ENCODE results near the gene MMP2.

Gene MMP2

DNA sequence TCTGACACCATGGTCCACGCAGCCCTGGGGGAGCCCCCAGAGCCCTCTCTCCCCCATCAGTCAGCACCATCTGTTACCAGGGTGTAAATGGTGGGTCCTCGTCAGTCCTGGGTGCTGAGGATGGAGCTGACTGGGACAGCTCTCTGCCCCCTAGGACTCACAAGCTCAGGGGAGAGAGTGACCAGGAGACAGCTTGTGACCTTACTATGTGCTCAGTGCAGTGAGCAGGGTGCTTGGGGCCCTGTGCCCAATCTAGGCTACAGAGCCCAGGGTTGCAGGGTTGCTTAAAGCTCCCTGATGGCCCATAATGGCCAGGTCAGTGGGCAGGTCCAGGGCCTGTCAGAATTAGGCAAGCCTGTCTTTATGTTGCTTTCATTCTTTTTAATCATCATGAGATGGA lies 11.3 kb downstream of the MMP2 start:
- H2BK15ac ChIP-seq (replicated peaks; ENCODE audit: low read depth) = no peak overlapping the region
- no peak overlapping the region for H3K27ac ChIP-seq (ENCODE audit: low read depth, low read length)
- WGBS (ENCODE audit: extremely low coverage, insufficient coverage, low lambda C conversion rate) = no CpG with 5 or more reads among the region's 2 CpGs

DNA sequence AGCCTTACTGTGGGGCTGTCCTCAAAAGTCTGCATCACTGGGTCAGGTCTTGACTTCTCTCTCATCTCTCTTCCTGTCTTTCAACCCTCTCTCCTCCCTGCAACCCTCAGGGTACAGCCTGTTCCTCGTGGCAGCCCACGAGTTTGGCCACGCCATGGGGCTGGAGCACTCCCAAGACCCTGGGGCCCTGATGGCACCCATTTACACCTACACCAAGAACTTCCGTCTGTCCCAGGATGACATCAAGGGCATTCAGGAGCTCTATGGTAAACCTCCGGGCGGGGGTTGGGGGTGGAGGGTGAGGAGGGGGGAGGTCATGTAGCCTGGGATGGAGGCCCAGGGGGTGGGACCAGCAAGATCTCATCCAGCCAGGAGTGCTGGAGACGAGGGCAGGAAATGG lies 12.7 kb downstream of the MMP2 start:
- Histone ChIP-seq H3K4me3 (ENCODE audit: low read length) (no peak overlapping the region), H4K8ac (ENCODE audit: low read depth, low read length) (no peak overlapping the region), H3K27ac (ENCODE audit: low read depth, low read length) (no peak overlapping the region), H3K79me2 (ENCODE audit: control insufficient read depth, insufficient read depth, low read length) (no peaks in the 10 kb centered on the region), H3K9ac (ENCODE audit: low read length) (no peak overlapping the region), H2BK15ac (replicated peaks; ENCODE audit: low read depth) (no peak overlapping the region), H3K36me3 (ENCODE audit: control insufficient read depth, insufficient read depth, low read length) (peaks cover 25% of the 10 kb centered on the region), H3K56ac (ENCODE audit: low read length) (no peak overlapping the region), H3K27me3 (ENCODE audit: insufficient read depth, low read length, poor library complexity) (no peaks in the 10 kb centered on the region), H2BK120ac (ENCODE audit: low read depth, low read length) (no peak overlapping the region), H2AK5ac (ENCODE audit: low read length) (no peak overlapping the region), H2BK5ac (ENCODE audit: low read length) (no peak overlapping the region), H3K4ac (ENCODE audit: low read depth, low read length) (no peak overlapping the region), H3K79me1 (ENCODE audit: low read length) (no peaks in the 10 kb centered on the region), H4K5ac (ENCODE audit: low read length) (no peak overlapping the region), H3K23ac (ENCODE audit: low read length) (no peak overlapping the region), H3K4me1 (ENCODE audit: control insufficient read depth, low read depth, low read length) (peaks cover 4% of the 10 kb centered on the region), H3K4me2 (ENCODE audit: low read length) (no peak overlapping the region), H3K18ac (ENCODE audit: low read length) (no peak overlapping the region)
- WGBS (ENCODE audit: extremely low coverage, insufficient coverage, low lambda C conversion rate) = no CpG with 5 or more reads among the region's 7 CpGs
- peak; percentile 51 for DNase-seq

More for the DNA sequence above, 11.3 kb downstream of the MMP2 start:
- Histone ChIP-seq H3K4me3 (ENCODE audit: low read length) (no peak overlapping the region), H3K4me1 (ENCODE audit: control insufficient read depth, low read depth, low read length) (no peaks in the 10 kb centered on the region), H3K56ac (ENCODE audit: low read length) (no peak overlapping the region), H3K79me2 (ENCODE audit: control insufficient read depth, insufficient read depth, low read length) (no peaks in the 10 kb centered on the region), H4K5ac (ENCODE audit: low read length) (no peak overlapping the region), H2AK5ac (ENCODE audit: low read length) (no peak overlapping the region), H3K36me3 (ENCODE audit: control insufficient read depth, insufficient read depth, low read length) (peaks cover 22% of the 10 kb centered on the region), H3K23ac (ENCODE audit: low read length) (no peak overlapping the region), H3K27me3 (ENCODE audit: insufficient read depth, low read length, poor library complexity) (no peaks in the 10 kb centered on the region), H2BK120ac (ENCODE audit: low read depth, low read length) (no peak overlapping the region), H3K4ac (ENCODE audit: low read depth, low read length) (no peak overlapping the region), H3K18ac (ENCODE audit: low read length) (no peak overlapping the region), H3K4me2 (ENCODE audit: low read length) (no peak overlapping the region), H3K79me1 (ENCODE audit: low read length) (no peaks in the 10 kb centered on the region), H4K8ac (ENCODE audit: low read depth, low read length) (no peak overlapping the region), H2BK5ac (ENCODE audit: low read length) (no peak overlapping the region), H3K9ac (ENCODE audit: low read length) (no peak overlapping the region)
- DNase-seq = no peak

DNA sequence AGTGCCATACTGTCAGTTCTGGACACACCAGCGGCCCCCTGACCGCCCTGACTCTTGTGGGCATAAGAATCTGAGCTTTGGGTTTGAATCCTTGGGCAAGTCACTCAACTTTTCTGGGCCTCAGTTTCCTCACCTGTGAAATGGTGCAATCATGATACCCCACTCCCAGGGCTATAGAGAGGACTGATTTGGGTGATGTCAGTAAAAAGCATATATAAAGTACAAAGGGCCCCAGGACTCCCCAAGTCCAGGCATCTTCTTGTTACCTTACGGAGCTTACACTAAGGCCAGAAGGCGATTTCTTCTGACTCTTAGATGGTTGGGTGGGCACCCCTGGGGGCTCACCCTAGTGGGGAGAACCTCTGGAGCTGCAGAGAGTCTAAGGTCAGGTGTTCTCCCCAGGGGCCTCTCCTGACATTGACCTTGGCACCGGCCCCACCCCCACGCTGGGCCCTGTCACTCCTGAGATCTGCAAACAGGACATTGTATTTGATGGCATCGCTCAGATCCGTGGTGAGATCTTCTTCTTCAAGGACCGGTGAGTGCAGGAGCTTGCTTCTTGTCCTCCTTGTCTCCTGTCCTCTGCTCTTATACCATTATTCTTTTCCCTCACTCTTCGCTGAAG lies 13.9 kb downstream of the MMP2 start:
- no peaks in the 10 kb centered on the region for H3K27me3 ChIP-seq (ENCODE audit: insufficient read depth, low read length, poor library complexity)
- no CpG with 5 or more reads among the region's 10 CpGs for WGBS (ENCODE audit: extremely low coverage, insufficient coverage, low lambda C conversion rate)
- no peak overlapping the region for H3K4me2 ChIP-seq (ENCODE audit: low read length)
- H3K4me1 ChIP-seq (ENCODE audit: control insufficient read depth, low read depth, low read length) = peaks cover 4% of the 10 kb centered on the region
- H2BK5ac ChIP-seq (ENCODE audit: low read length) = no peak overlapping the region
- H3K23ac ChIP-seq (ENCODE audit: low read length) = no peak overlapping the region
- H3K9ac ChIP-seq (ENCODE audit: low read length) = no peak overlapping the region
- no peak overlapping the region for H3K4ac ChIP-seq (ENCODE audit: low read depth, low read length)
- no peak overlapping the region for H3K27ac ChIP-seq (ENCODE audit: low read depth, low read length)
- H3K79me1 ChIP-seq (ENCODE audit: low read length) = no peaks in the 10 kb centered on the region
- no peak overlapping the region for H3K56ac ChIP-seq (ENCODE audit: low read length)
- H3K36me3 ChIP-seq (ENCODE audit: control insufficient read depth, insufficient read depth, low read length) = peaks cover 25% of the 10 kb centered on the region
- DNase-seq = no peak
- no peak overlapping the region for H2BK120ac ChIP-seq (ENCODE audit: low read depth, low read length)
- no peak overlapping the region for H3K18ac ChIP-seq (ENCODE audit: low read length)
- no peak overlapping the region for H2AK5ac ChIP-seq (ENCODE audit: low read length)
- no peaks in the 10 kb centered on the region for H3K79me2 ChIP-seq (ENCODE audit: control insufficient read depth, insufficient read depth, low read length)
- no peak overlapping the region for H3K4me3 ChIP-seq (ENCODE audit: low read length)
- H2BK15ac ChIP-seq (replicated peaks; ENCODE audit: low read depth) = no peak overlapping the region
- no peak overlapping the region for H4K8ac ChIP-seq (ENCODE audit: low read depth, low read length)
- H4K5ac ChIP-seq (ENCODE audit: low read length) = no peak overlapping the region

DNA sequence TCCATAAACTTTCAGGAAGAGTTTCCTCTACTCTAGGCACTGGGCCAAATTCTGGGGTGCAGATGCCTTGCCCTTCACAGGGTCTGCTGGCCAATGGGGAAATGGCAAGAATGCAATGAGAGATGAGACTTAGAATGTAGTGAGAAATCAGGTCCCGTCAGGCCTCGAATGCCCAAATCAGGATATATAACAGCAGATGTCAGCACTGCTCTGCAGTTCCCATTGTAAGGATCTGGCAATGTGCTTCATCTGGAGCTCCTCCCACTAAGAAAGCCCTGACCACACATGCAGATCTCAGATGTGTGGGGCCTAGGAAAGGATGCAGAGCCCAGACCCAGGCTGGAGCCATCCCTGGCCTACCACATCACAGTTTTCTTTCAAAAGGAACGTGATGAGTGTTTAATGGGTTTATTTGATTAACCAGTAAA lies 16.0 kb downstream of the MMP2 start:
- WGBS (ENCODE audit: extremely low coverage, insufficient coverage, low lambda C conversion rate) = no CpG with 5 or more reads among the region's 3 CpGs
- no peak overlapping the region for H3K27ac ChIP-seq (ENCODE audit: low read depth, low read length)
- no peak overlapping the region for H2BK120ac ChIP-seq (ENCODE audit: low read depth, low read length)
- no peak overlapping the region for H4K5ac ChIP-seq (ENCODE audit: low read length)
- no peak overlapping the region for H3K18ac ChIP-seq (ENCODE audit: low read length)
- H3K4ac ChIP-seq (ENCODE audit: low read depth, low read length) = no peak overlapping the region
- peaks cover 28% of the 10 kb centered on the region for H3K36me3 ChIP-seq (ENCODE audit: control insufficient read depth, insufficient read depth, low read length)
- H3K56ac ChIP-seq (ENCODE audit: low read length) = no peak overlapping the region
- no peak overlapping the region for H3K4me3 ChIP-seq (ENCODE audit: low read length)
- no peak overlapping the region for H3K23ac ChIP-seq (ENCODE audit: low read length)
- H4K8ac ChIP-seq (ENCODE audit: low read depth, low read length) = no peak overlapping the region
- H3K4me1 ChIP-seq (ENCODE audit: control insufficient read depth, low read depth, low read length) = peaks cover 4% of the 10 kb centered on the region
- no peak overlapping the region for H2AK5ac ChIP-seq (ENCODE audit: low read length)
- no peaks in the 10 kb centered on the region for H3K79me2 ChIP-seq (ENCODE audit: control insufficient read depth, insufficient read depth, low read length)
- H3K79me1 ChIP-seq (ENCODE audit: low read length) = no peaks in the 10 kb centered on the region
- no peak overlapping the region for H2BK5ac ChIP-seq (ENCODE audit: low read length)
- no peak overlapping the region for H2BK15ac ChIP-seq (replicated peaks; ENCODE audit: low read depth)
- no peak overlapping the region for H3K9ac ChIP-seq (ENCODE audit: low read length)
- DNase-seq = peak; percentile 66
- H3K4me2 ChIP-seq (ENCODE audit: low read length) = no peak overlapping the region
- H3K27me3 ChIP-seq (ENCODE audit: insufficient read depth, low read length, poor library complexity) = no peaks in the 10 kb centered on the region

DNA sequence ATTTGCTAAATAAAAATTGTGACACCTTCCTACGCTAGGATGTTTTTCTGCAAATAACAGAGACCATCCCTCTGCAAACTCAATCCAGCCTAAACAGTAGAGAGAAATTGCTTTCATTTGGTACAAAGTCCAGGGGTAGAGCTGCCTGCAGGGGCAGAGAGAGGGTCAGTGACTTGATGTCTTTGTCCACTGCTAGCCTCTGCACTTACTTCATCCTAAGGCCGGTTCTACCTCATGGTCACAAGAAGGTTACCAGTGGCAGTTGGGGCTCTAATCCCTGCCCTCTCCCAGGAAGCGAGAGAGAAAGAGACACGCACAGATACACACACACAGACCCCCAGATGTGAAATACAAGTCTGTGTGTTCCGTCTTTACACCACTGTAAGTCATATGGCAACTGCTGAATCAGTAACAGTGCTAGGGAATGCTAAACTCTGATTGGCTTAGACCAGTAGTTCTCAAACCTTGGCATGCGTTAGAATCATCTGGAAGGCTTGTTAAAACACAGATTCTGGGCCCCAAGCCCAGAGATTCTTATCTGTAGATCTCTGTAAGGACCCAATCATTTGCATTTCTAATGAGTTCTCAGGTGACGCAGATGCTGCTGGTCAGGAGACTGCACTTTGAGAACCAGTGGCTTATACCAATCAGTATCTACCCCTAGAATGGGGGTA lies 16.8 kb downstream of the MMP2 start:
- H3K18ac ChIP-seq (ENCODE audit: low read length) = no peak overlapping the region
- H3K4me1 ChIP-seq (ENCODE audit: control insufficient read depth, low read depth, low read length) = peaks cover 4% of the 10 kb centered on the region
- no peak overlapping the region for H3K4ac ChIP-seq (ENCODE audit: low read depth, low read length)
- H3K79me2 ChIP-seq (ENCODE audit: control insufficient read depth, insufficient read depth, low read length) = no peaks in the 10 kb centered on the region
- no peak overlapping the region for H2AK5ac ChIP-seq (ENCODE audit: low read length)
- no peak overlapping the region for H2BK120ac ChIP-seq (ENCODE audit: low read depth, low read length)
- no peak overlapping the region for H4K5ac ChIP-seq (ENCODE audit: low read length)
- H3K56ac ChIP-seq (ENCODE audit: low read length) = no peak overlapping the region
- H3K4me3 ChIP-seq (ENCODE audit: low read length) = no peak overlapping the region
- no peak overlapping the region for H3K27ac ChIP-seq (ENCODE audit: low read depth, low read length)
- peaks cover 28% of the 10 kb centered on the region for H3K36me3 ChIP-seq (ENCODE audit: control insufficient read depth, insufficient read depth, low read length)
- H2BK5ac ChIP-seq (ENCODE audit: low read length) = no peak overlapping the region
- no peaks in the 10 kb centered on the region for H3K79me1 ChIP-seq (ENCODE audit: low read length)
- H2BK15ac ChIP-seq (replicated peaks; ENCODE audit: low read depth) = no peak overlapping the region
- no peaks in the 10 kb centered on the region for H3K27me3 ChIP-seq (ENCODE audit: insufficient read depth, low read length, poor library complexity)
- H3K4me2 ChIP-seq (ENCODE audit: low read length) = no peak overlapping the region
- no CpG with 5 or more reads among the region's 7 CpGs for WGBS (ENCODE audit: extremely low coverage, insufficient coverage, low lambda C conversion rate)
- no peak overlapping the region for H4K8ac ChIP-seq (ENCODE audit: low read depth, low read length)
- peak overlapping the region; percentile 5 for H3K9ac ChIP-seq (ENCODE audit: low read length)
- no peak for DNase-seq
- no peak overlapping the region for H3K23ac ChIP-seq (ENCODE audit: low read length)

All from mesendoderm (in vitro differentiated cells).